Transverse colon (tissue), 4 donors: Measurements from ENCODE around the gene CDK4.

Source experiments
- POLR2A ChIP-seq: fragments of 450-650 bp; IDR thresholded peaks from one replicate; pipeline ENCODE4 v1.6.1; 2016; ENCODE audit warnings: antibody characterized with exemption, mild to moderate bottlenecking, moderate library complexity
- POLR2AphosphoS5 ChIP-seq, 3 donors: sonication (generic); formaldehyde crosslinking; IDR thresholded peaks; one replicate each; pipeline ENCODE4 v1.6.1; 2016; ENCODE audit warnings: antibody characterized with exemption in 3 of 3
- TF ChIP-seq, protein P1 (sequence below), 5 experiments: fragments of 200-600 bp in 3 of 5; fragments of 450-650 bp in 2 of 5; sonication (generic) in 3 of 5; IDR thresholded peaks; 1 replicate in 2 of 5; 2 replicates in 3 of 5; pipeline ENCODE4 v1.5.1; 2016 to 2017; ENCODE audit warnings: antibody characterized with exemption in 5 of 5, inconsistent platforms in 3 of 5, mild to moderate bottlenecking in 2 of 5, moderate library complexity in 1 of 5

DNA sequence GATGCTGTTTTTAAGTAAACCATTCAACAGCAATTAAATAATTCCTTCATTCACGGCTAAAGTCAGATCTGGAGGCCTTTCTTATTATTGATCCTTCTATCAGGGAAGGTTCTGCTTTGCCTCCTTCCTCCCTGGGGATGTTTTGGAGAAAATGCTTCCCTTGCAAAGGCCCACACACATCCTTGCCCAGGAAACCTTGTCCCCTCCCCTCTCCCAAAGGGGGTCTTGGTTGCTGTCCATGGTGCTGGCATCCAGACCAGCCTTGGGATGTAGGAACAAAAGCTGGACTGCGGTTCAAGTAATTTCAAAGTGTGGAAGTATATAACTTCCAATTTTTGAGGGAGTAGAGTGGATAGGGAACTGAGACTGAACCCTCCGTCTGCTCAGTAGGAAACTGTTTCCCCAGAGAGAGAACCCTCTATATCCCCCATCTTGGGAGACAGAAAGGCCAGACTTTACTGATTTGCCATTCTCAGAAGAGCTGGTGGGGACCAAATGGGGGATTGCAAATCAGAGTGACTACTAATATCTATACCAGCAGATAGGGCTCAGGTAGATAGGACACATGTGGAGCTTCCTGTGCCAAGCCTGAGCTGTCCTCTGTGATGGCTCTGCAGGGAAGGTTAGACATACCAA is 8.4 kb upstream of the CDK4 start:
- no peak for TF ChIP-seq POLR2A
- TF ChIP-seq, protein P1, sequence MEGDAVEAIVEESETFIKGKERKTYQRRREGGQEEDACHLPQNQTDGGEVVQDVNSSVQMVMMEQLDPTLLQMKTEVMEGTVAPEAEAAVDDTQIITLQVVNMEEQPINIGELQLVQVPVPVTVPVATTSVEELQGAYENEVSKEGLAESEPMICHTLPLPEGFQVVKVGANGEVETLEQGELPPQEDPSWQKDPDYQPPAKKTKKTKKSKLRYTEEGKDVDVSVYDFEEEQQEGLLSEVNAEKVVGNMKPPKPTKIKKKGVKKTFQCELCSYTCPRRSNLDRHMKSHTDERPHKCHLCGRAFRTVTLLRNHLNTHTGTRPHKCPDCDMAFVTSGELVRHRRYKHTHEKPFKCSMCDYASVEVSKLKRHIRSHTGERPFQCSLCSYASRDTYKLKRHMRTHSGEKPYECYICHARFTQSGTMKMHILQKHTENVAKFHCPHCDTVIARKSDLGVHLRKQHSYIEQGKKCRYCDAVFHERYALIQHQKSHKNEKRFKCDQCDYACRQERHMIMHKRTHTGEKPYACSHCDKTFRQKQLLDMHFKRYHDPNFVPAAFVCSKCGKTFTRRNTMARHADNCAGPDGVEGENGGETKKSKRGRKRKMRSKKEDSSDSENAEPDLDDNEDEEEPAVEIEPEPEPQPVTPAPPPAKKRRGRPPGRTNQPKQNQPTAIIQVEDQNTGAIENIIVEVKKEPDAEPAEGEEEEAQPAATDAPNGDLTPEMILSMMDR (IDR thresholded peaks at IDR 0.05): no peak
- no peak for TF ChIP-seq POLR2AphosphoS5 (IDR thresholded peaks at IDR 0.05)
